SK-N-SH (cell line): Measurements from ENCODE around the gene USP14.

Experiments used
- ELF1 ChIP-seq: IDR thresholded peaks from 2 replicates; pipeline ENCODE4 v1.4.0; 2012
- FOXJ3 ChIP-seq: sonication (generic); formaldehyde crosslinking; IDR thresholded peaks from 2 replicates; pipeline ENCODE4 v1.5.1; 2020; ENCODE audit warnings: mild to moderate bottlenecking, missing genetic modification reagents
- GABPA ChIP-seq: IDR thresholded peaks from 2 replicates; pipeline ENCODE4 v1.4.0; 2012; ENCODE audit warnings: low read depth, mild to moderate bottlenecking
- POLR2AphosphoS5 ChIP-seq: IDR thresholded peaks from 2 replicates; pipeline ENCODE4 v1.6.1; 2012; ENCODE audit warnings: low read depth, low read length
- TF ChIP-seq, protein P1 (sequence below): IDR thresholded peaks from 2 replicates; pipeline ENCODE4 v1.4.0; 2012; ENCODE audit warnings: low read depth, borderline replicate concordance
- TF ChIP-seq, protein P2 (sequence below): fragments of 200-600 bp; sonication (generic); IDR thresholded peaks from 2 replicates; pipeline ENCODE4 v1.6.1; 2017; ENCODE audit warnings: antibody characterized with exemption, mild to moderate bottlenecking, moderate library complexity

DNA sequence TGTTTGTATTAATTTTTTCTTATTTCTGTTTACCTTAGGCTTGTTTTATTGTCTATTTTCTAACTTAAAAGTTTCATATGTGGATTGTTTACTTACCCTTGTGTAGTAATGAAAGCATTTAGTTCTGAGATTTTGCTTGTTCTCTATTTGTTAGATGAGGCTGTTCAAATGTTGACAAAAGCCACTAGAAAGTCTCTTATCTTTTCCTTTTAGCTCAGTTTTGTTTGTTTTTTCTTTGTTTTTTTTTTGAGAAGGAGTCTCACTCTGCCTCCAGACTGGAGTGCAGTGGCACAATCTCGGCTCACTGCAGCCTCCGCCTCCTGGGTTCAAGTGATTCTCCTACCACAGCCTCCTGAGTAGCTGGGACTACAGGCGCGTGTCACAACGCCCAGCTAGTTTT is 30.9 kb downstream of the USP14 start:
- TF ChIP-seq GABPA, result no peak
- TF ChIP-seq ELF1, result no peak
- TF ChIP-seq POLR2AphosphoS5, result no peak
- TF ChIP-seq FOXJ3 (CRISPR knock-in tag), result no peak
- TF ChIP-seq, protein P1, sequence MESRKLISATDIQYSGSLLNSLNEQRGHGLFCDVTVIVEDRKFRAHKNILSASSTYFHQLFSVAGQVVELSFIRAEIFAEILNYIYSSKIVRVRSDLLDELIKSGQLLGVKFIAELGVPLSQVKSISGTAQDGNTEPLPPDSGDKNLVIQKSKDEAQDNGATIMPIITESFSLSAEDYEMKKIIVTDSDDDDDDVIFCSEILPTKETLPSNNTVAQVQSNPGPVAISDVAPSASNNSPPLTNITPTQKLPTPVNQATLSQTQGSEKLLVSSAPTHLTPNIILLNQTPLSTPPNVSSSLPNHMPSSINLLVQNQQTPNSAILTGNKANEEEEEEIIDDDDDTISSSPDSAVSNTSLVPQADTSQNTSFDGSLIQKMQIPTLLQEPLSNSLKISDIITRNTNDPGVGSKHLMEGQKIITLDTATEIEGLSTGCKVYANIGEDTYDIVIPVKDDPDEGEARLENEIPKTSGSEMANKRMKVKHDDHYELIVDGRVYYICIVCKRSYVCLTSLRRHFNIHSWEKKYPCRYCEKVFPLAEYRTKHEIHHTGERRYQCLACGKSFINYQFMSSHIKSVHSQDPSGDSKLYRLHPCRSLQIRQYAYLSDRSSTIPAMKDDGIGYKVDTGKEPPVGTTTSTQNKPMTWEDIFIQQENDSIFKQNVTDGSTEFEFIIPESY, result no peak
- TF ChIP-seq, protein P2, sequence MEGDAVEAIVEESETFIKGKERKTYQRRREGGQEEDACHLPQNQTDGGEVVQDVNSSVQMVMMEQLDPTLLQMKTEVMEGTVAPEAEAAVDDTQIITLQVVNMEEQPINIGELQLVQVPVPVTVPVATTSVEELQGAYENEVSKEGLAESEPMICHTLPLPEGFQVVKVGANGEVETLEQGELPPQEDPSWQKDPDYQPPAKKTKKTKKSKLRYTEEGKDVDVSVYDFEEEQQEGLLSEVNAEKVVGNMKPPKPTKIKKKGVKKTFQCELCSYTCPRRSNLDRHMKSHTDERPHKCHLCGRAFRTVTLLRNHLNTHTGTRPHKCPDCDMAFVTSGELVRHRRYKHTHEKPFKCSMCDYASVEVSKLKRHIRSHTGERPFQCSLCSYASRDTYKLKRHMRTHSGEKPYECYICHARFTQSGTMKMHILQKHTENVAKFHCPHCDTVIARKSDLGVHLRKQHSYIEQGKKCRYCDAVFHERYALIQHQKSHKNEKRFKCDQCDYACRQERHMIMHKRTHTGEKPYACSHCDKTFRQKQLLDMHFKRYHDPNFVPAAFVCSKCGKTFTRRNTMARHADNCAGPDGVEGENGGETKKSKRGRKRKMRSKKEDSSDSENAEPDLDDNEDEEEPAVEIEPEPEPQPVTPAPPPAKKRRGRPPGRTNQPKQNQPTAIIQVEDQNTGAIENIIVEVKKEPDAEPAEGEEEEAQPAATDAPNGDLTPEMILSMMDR, result no peak
